GM18519 (cell line): Measurements from ENCODE around the gene RIN1.
"Not testable (repeated sequence)": the region's sequence is repeated elsewhere in the genome, so short reads cannot be mapped to it uniquely, and the experiment has no call there.

ENCODE experiments used
- ATAC-seq: cut with Tn5 transposase; IDR thresholded peaks from one replicate; pipeline ENCODE4 v1.9.1; 2021; ENCODE audit warnings: mild to moderate bottlenecking, moderate library complexity; ENCODE audit not compliant: unreplicated experiment, low FRiP score

The RIN1 gene

DNA sequence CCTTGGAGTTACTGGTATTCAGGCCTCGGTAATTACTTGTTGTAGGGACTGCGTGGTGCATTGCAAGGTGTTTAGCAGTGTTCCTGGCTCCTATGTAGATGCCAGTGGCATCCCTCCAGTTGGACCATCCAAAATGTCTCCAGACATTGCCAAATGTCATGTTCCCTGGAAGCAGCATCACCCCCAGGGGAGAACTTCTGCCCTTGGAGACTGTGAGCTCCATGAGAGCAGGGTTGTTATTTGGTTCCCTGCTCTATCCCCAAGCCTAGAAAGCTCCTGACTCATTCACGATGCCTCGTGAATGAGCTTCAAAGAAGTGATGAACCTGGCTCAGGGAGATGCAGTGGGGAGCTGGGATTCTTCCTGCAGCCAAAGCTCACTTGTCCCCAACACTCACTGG is 14.6 kb downstream of the RIN1 start:
- no peak for ATAC-seq

- ATAC-seq, result not testable (repeated sequence)
Observed at GRCh38 chr11:66320748-66321147, 15.5 kb downstream of the RIN1 start.

DNA sequence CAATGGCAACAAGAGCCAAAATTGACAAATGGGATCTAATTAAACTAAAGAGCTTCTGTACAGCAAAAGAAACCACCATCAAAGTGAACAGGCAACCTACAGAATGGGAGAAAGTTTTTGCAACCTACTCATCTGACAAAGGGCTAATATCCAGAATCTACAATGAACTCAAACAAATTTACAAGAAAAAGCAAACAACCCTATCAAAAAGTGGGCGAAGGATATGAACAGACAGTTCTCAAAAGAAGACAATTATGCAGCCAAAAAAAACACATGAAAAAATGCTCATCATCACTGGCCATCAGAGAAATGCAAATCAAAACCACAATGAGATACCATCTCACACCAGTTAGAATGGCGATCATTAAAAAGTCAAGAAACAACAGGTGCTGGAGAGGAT is 15.9 kb downstream of the RIN1 start:
- not testable (repeated sequence) for ATAC-seq

GRCh38 chr11:66318600-66318970 is 17.6 kb downstream of the RIN1 start:
- ATAC-seq, result no peak

DNA sequence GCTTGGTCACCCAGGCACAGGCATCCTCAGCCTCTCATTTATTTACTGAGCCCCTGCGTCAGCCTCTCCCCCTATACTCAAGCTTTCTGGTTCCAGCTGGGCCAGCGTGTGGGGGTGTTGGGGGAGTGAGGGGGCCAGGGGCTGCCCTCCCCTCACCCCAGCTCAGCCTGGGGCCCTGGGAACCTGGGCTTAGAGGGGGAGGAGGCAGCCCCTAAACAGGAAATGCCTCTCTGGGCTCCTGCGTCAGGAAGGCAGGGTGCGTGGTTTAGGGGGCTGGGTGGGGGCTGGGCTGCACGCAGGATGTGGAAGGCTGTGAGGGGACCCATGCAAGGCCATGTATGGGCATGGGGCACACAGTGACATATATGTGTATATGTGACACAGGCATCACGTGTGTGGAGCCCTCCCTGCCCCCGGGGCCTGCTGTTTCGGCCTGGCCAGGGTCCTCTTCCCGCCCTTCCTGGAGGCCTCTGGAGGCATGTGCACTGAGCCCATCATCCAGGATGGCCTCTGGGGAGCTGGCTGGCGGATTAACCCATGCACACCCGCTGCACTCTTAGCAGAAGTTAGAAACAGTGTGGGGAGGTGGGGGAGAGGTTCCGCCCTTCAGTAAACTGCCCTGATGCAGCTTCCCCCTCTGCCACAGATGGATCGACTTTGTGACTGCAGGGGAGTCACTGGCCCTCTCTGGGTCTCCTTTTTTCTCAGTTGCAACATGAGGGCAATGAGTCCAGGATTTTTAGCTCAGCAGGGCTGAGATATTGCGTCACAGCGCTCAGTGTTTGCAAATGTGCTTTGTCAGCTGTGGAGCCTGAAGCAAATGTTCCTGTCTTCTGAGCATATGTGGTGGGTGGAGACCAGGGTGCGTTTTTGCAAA is 18.3 kb downstream of the RIN1 start:
- ATAC-seq, result no peak

GRCh38 chr11:66317322-66317722 is 18.9 kb downstream of the RIN1 start:
- ATAC-seq, result no peak

DNA sequence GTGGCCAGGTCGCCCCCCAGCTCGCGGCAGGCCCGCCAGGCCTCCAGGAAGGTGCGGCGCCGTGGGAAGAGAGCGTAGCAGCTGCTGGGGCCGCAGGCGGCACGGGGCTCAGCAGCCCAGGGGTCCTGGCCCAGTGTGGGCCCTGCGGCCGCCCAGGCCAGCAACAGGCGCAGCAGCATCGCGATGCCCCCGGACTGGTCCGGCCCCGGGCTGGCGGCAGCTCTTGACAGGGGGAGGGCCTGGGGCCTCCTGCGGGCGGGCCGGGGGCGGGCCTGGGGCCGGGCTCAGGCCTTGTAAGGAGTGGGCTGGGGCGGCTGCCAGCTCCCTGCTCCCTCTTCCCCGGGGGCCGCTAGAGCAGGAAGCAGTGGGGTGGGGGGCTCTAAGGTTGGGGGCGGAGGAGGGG is 19.4 kb downstream of the RIN1 start, which contains the start of gene CD248:
Gene CD248 (minus strand): TSS at position 196 of the 403 bp plus-strand sequence. CDS start 17 bp downstream, at position 179.
- no peak for ATAC-seq

- no peak for ATAC-seq
Observed at GRCh38 chr11:66315921-66316811, 20.1 kb downstream of the RIN1 start.

GRCh38 chr11:66315498-66315885 is 20.7 kb downstream of the RIN1 start:
- ATAC-seq, result no peak

- no peak for ATAC-seq
Observed at GRCh38 chr11:66314561-66315497, 21.4 kb downstream of the RIN1 start.

- no peak for ATAC-seq
Observed at GRCh38 chr11:66314186-66314501, 22.1 kb downstream of the RIN1 start.

- no peak for ATAC-seq
Observed at GRCh38 chr11:66313321-66314185, 22.7 kb downstream of the RIN1 start.

DNA sequence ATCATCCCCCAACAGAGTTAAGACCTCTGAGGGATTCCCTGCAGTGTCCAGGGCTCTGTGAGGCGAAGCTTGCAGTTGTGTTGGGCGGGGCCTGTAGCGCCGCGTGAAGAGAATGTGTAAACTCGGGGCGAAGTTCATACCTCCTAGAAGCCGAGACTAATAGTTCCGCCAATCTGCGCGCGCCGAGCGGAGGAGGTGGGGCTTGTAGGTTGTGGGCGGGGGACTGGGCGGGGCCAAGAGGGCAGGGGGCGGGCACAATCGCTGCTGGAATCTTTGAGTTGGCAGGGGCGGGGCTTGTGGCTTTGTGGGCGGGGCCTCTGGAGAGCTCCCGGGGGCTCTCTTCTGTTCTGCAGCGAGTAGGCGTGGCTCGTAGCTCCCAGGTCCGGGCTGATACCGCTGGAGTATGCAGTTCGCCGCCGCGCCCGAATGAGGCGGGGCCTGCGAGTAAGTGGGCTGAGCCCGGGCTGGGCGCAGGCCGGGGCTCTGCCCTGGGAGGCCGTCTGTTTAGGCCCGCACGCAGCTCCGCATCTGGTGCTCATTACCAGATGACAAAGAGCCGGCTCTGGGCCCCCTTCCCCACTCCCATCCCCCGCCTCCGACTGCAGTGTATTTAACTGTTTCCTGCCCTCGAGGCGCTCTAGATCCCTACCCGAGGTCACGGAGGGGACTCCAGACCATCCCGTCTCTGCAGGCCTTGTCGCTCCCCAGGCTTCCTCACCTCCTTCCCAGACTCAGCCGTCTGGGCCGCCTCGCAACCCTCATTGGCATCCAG is 23.5 kb downstream of the RIN1 start:
- peak; percentile 37 for ATAC-seq

- peak; percentile 41 for ATAC-seq
Observed at GRCh38 chr11:66311965-66312548, 24.2 kb downstream of the RIN1 start.

DNA sequence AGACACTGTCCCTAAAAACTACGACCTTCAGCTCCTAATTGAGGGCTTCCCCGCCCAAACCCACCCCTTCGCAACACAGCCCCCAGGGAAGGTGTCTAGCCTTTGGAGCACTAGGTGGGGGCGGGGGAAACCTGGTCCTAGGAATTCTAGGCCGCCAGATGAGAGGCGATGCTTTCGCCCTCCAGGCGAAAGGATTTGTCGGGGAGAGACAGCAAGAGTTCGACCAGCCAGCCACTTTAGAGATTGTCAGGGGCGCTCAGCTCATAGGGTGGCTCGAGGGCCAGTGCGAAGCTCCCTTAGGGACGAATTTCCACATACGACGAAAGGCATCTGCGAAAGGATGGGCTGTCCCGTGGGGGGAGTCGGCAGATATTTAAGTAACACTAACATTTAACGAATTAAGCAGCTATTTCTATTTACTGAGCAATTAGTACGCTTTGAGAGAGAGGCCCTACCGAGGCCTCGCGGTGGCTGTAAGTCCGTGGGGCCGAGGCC is 24.7 kb downstream of the RIN1 start:
- no peak for ATAC-seq

GRCh38 chr11:66310803-66311440 is 25.3 kb downstream of the RIN1 start:
- ATAC-seq, result not testable (repeated sequence)

DNA sequence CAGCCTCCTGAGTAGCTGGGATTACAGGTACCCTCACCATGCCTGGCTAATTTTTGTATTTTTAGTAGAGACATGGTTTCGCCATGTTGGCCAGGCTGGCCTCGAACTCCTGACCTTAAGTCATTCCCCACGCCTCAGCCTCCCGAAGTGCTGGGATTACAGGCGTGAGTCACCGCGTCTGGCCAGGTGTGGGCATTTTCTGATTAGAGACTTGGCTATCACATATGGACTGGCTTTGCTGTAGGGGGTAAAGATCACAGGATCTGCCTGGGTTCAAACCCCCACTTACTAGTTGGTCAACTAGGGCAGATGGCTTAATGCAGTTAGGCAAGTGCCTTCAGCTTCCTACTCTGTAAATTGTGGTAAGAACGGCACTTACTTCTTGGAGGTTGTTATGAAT is 25.9 kb downstream of the RIN1 start:
- ATAC-seq, result no peak

DNA sequence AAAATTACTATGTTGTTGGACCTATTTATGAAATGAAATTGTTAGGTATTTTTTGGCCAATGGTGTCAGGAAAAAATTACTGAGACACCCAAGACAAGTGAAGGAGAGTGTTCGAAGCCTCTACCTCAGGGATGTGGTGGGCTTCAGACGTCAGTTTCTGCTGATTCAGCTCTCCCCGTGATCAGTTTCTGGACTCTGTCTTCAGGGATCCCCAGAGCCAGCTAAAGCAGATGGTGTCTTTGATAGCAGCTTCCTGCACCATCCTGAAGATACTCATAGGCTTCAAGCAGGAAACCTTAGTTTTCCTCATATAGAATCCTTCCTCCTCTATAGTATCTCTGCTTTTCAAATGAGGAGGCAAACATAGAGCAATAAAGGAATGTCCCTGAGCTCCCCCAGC is 26.8 kb downstream of the RIN1 start:
- no peak for ATAC-seq
